Tongue (tissue), 2 donors: ENCODE data around the gene CGB1. TPM values are rescaled to one million over a fixed set of nuclear protein-coding genes. Genes with fewer than 3 reads are reported as not detected.
A peak's percentile ranks its signal among the peaks of the same experiment; 100 is the strongest.
"Not testable (repeated sequence)": the region's sequence is repeated elsewhere in the genome, so short reads cannot be mapped to it uniquely, and the experiment has no call there.

Experiments
- DNase-seq: peaks from one replicate; pipeline ENCODE4 v3.0.0-alpha.2; 2015
- total RNA-seq: library from RNA; depleted of rRNA; stranded (reverse); fragments of >200 nt; gene quantifications from one replicate; pipeline ENCODE4 v1.2.3, GENCODE V29; 2014

Gene CGB1
- total RNA-seq, 1 donor from 2014 or later: not detected

GRCh38 chr19:49057636-49058234 is 21.0 kb upstream of the CGB1 start, which contains the start of gene CGB7:
Gene CGB7, minus strand, starts transcription at chr19:49057749. Its CDS starts 2,374 bp downstream, at chr19:49055375.
- DNase-seq: peak; percentile 60

DNA sequence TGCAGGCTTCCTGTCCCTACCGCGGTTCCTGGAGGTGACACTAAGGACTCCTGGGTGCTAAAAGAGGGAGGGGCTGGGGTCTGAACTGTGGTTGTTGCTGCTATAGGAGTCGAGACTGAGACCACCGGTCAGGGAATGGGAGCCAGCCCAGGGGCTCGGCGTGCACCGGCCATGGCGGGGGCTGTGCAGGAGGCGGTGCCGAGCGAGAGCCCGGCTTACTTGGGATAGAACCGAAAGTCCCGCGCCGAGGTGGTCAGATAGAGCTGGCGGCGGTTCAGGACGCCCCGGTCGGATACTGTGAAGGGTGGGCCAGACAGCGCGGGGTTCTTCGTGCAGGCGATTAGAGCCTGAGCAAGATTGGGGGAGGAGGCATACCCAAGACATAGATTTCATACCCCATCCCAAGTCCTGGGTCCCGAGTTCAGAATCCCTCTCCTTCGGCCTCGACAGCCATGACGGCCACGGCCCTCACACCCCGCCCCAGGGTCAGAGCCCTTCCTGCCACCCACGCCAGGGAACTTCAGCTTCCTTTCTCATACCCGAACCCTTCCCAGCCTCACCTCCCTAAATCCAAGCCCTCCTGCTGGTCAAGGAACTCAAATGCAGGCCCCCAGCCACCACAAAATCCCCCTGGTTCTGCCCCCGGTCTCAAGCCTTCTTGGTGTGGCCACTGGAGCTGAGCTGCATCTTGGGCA is 20.4 kb upstream of the CGB1 start:
- not testable (repeated sequence) for DNase-seq

- DNase-seq: peak; percentile 40
These were observed 19.6 kb upstream of the CGB1 start for GRCh38 chr19:49056101-49056901.

DNA sequence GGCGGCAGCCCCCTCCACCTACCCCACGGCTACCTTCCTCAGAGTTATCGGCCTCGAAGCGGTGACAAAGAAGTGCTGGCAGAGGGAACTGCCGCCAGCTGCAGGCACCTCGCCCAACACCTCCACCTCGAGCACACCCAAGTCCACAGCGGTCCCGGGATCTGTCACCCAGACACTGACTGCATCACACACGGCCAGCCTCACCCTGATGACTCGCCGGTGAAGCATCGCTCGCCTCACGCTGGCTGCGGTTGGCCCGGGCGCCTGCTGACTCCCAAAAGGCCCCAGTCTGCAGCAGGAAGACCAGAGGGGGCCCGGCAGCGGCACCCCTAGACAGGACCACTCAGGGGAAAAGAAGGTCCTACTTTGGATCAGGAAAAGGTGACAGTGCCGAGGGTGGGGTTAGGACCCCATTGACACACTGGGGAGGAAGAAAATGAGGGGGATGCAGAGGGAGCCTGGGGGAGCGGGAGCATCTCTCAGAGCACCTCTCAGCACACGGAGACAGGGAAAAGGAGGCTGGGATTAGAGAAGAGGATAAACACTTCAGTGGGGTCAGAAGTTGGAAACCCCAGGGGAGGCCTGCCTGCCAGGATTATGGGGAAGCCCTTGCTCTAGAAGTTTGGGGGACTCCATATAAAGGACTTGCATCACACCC is 13.8 kb upstream of the CGB1 start:
- DNase-seq: not testable (repeated sequence)

GRCh38 chr19:49049834-49050233 is 13.1 kb upstream of the CGB1 start:
- not testable (repeated sequence) for DNase-seq

DNA sequence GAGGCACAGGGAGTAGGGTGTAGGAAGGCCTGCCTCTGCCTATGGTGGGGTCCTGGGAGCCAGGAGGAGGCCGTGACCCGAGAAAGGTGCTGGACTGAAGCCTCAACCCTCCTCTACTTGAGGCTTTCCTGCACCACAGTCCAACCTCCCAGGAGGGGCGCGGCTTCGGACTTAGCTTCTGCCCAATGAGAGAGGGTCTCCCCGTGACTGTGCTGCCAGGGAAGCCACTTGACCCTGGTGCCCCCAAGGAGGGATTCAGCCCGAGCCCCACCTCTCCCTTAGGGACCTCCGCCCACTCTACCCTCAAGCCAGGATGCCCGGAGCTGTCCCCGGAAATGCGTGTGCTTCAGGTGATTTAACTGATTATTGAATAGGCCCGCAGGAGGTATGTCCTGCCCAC is 12.3 kb upstream of the CGB1 start, which contains the start of gene CGB8:
TSS of gene CGB8 (minus strand) at position 101 of the 400 bp plus-strand sequence. CDS start 372 bp downstream, outside the sequence.
- DNase-seq: not testable (repeated sequence)

DNA sequence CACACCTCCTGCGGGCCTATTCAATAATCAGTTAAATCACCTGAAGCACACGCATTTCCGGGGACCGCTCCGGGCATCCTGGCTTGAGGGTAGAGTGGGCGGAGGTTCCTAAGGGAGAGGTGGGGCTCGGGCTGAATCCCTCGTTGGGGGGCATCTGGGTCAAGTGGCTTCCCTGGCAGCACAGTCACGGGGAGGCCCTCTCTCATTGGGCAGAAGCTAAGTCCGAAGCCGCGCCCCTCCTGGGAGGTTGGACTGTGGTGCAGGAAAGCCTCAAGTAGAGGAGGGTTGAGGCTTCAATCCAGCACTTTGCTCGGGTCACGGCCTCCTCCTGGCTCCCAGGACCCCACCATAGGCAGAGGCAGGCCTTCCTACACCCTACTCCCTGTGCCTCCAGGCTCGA is 6.9 kb upstream of the CGB1 start, which contains the start of gene CGB5:
TSS of gene CGB5 (plus strand) at position 301 of the 400 bp plus-strand sequence. CDS start 362 bp downstream, outside the sequence.
- DNase-seq: not testable (repeated sequence)

DNA sequence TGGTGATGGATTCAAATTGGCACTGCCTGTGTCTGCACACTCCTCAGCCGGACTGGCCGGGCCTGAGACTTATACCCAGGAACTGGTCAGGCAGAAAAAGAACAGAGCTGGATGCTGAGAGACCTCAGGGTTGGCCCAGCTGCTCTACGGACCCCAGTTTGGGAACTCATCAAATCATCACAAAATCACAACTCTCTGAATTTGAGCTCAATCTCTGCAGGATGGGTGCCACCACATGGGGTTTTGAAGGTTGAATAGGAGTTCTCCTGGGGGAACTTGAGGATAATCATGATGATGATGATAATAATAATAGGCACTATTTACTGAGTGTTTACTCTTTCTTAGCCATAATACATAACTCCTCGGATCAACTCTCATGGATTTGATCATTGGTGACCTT is 6.0 kb upstream of the CGB1 start:
- DNase-seq: not testable (repeated sequence)

- DNase-seq: no peak
These were observed 5.5 kb upstream of the CGB1 start for GRCh38 chr19:49042177-49042576.

GRCh38 chr19:49039736-49040135 is 3.0 kb upstream of the CGB1 start:
- not testable (repeated sequence) for DNase-seq

DNA sequence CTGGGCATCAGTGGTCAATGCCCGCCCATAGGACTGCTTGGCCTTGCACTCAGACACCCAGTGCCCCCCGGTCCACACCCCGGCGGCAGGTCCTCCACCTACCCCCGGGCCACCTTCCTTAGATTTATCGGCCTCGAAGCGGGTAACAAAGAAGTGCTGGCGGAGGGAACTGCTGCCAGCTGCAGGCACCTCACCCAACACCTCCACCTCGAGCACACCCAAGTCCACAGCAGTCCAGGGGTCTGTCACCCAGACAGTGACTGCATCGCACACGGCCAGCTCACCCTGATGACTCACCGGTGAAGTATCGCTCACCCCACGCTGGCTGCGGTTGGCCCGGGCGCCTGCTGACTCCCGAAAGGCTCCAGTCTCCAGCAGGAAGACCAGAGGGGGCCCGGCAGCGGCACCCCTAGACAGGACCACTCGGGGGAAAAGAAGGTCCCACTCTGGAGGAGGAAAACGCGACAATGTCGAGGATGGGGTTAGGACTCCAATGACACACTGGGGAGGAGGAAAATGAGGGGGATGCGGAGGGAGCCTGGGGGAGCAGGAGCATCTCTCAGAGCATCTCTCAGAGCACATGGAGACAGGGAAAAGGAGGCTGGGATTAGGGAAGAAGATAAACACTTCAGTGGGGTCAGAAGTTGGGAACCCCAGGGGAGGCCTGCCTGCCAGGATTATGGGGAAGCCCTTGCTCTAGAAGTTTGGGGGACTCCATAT is 2.0 kb upstream of the CGB1 start:
- DNase-seq: not testable (repeated sequence)

GRCh38 chr19:49038111-49038510 is 1.4 kb upstream of the CGB1 start:
- DNase-seq: not testable (repeated sequence)

- not testable (repeated sequence) for DNase-seq
These were observed 4.9 kb downstream of the CGB1 start, which contains the start of gene CGB2 for GRCh38 chr19:49031642-49032301. Gene CGB2, plus strand, starts transcription at chr19:49031890. Its CDS starts 206 bp downstream, at chr19:49032096.

- DNase-seq: not testable (repeated sequence)
These were observed 6.4 kb downstream of the CGB1 start for GRCh38 chr19:49030323-49030722.

- not testable (repeated sequence) for DNase-seq
These were observed 6.9 kb downstream of the CGB1 start for GRCh38 chr19:49029749-49030148.

DNA sequence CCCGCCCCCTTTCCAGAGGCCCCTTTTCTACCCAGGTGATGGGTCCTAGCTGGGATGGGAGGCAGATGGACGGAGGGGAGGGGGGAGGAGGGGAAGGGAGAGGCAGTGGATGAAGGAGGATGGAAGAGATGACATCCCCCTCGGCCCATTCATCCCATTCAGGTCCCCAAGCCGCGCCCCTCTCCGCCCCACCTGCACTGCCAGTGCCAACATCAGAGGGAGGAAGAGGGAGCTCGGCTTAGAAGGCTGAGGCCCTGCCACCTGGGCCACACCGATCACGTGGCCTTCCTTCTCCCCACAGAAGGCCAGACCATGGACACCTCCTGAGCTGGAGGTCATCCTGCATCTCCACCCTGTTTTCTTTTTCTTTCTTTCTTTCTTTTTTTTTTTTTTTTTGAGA is 8.0 kb downstream of the CGB1 start:
- DNase-seq: not testable (repeated sequence)

DNA sequence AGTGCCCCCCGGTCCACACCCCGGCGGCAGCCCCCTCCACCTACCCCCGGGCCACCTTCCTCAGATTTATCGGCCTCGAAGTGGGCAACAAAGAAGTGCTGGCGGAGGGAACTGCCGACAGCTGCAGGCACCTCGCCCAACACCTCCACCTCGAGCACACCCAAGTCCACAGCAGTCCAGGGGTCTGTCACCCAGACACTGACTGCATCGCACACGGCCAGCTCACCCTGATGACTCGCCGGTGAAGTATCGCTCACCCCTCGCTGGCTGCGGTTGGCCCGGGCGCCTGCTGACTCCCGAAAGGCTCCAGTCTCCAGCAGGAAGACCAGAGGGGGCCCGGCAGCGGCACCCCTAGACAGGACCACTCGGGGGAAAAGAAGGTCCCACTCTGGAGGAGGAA is 11.1 kb downstream of the CGB1 start:
- DNase-seq: not testable (repeated sequence)

DNA sequence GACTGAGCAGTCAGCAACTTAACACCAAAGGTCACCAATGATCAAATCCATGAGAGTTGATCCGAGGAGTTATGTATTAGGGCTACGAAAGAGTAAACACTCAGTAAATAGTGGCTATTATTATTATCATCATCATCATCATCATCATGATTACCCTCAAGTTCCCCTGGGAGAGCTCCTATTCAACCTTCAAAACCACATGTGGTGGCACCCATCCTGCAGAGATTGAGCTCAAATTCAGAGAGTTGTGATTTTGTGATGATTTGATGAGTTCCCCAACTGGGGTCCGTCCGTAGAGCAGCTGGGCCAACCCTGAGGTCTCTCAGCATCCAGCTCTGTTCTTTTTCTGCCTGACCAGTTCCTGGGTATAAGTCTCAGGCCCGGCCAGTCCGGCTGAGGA is 11.6 kb downstream of the CGB1 start:
- not testable (repeated sequence) for DNase-seq

GRCh38 chr19:49024233-49024632 is 12.5 kb downstream of the CGB1 start, which contains the start of gene CGB3:
Gene CGB3, minus strand, starts transcription at chr19:49024333. Its CDS starts 362 bp downstream, at chr19:49023971.
- not testable (repeated sequence) for DNase-seq

DNA sequence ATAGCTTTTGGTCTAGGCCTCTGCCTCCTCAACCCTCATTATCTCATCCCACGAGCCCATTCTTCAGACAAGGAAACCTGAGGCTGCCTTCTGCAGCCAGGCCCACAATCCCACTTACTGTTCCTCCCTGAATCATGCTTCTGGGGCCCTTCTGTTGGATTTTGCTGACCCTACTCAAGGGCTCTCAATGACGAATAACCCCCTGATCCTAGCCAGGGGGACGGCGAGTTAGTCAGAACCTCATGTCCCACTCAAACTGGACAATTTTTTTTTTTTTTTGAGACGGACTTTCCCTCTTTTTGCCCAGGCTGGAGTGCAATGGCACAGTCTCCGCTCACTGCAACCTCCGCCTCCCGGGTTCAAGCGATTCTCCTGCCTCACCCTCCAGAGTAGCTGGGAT is 14.6 kb downstream of the CGB1 start:
- DNase-seq: no peak
